HAP-1 (cell line): ENCODE results near the gene WDR81.
"Not testable (repeated sequence)": the region's sequence is repeated elsewhere in the genome, so short reads cannot be mapped to it uniquely, and the experiment has no call there.

Experiments used
- DNase-seq, 2 experiments: peaks; one replicate each; pipeline ENCODE4 v3.0.0-alpha.2; 2016 to 2020; ENCODE audit warnings: low spot score in 2 of 2
- H3K27me3 ChIP-seq: fragments of 250-450 bp; sonication (Bioruptor Pico); 2 replicates; pipeline ENCODE4 v1.5.1; 2020; ENCODE audit warnings: low read depth, mild to moderate bottlenecking, moderate library complexity
- H3K36me3 ChIP-seq: fragments of 250-450 bp; sonication (Bioruptor Pico); replicated peaks from 2 replicates; pipeline ENCODE4 v1.5.1; 2020; ENCODE audit warnings: mild to moderate bottlenecking
- H3K4me1 ChIP-seq: fragments of 250-450 bp; sonication (Bioruptor Pico); 2 replicates; pipeline ENCODE4 v1.5.1; 2020; ENCODE audit warnings: mild to moderate bottlenecking
- H3K4me3 ChIP-seq: fragments of 250-450 bp; sonication (Bioruptor Pico); 2 replicates; pipeline ENCODE4 v1.5.1; 2020; ENCODE audit warnings: mild to moderate bottlenecking, moderate library complexity
- H3K9me3 ChIP-seq: fragments of 250-450 bp; sonication (Bioruptor Pico); 2 replicates; pipeline ENCODE4 v1.5.1; 2020; ENCODE audit warnings: mild to moderate bottlenecking, moderate library complexity
- in situ Hi-C: fragments of 300-500 bp; cut with MboI; formaldehyde crosslinking; loops from 3 replicates; pipeline ENCODE4 v1.14.3; 2020; ENCODE audit warnings: low sequenced_read_pairs, inconsistent platforms, mixed read lengths

WDR81 gene

DNA sequence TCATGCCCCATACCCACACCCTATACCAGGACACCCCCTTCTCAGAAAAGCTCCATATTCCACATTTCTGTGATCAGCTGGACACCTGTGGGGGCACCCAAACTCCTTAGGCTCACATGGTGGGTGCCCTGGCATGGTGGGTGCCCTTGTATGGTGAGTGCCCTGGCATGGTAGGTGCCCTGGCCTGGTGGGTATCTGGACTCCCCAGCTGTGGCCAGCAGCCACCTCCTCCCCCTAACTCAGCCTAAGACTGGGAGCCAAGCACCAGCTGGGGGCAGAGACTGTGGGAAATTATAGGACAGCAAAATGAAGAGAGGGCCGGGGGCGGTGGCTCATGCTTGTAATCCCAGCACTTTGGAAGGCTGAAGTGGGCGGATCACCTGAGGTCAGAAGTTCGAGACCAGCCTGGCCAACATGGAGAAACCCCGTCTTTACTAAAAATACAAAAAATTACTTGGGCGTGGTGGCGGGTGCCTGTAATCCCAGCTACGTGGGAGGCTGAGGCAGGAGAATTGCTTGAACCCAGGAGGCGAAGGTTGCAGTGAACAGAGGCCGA, 15.6 kb upstream of the WDR81 start:
- H3K4me1 ChIP-seq, DNase-seq, H3K4me3 ChIP-seq, H3K27me3 ChIP-seq, H3K36me3 ChIP-seq, H3K9me3 ChIP-seq, in situ Hi-C loops: not testable (repeated sequence)

DNA sequence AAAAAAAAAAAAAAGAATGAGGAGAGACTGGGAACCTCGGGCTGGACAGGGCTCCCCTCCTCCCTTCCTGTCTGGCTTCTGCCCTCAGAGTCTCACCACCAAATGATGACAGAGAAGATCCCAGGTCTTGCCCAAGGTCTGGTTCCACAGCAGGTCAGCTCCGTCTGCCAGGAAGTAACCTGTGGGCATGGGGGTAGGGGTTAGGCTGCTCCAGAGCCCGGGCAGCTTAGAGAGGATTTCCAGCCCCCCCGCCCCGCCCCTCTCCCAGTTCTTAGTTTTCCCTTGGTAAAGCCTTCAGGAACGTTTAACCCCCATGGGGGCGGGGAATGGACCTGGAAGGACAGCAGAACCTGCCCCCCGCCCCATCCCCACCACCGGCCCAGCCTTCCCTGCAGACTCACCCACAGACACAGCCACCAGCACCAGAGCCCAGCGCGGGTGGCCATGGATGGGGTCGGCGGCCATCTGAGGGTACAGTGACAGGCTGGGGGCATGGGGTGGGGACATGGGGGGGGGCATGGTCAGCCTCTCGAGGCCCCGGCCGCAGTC, 15.0 kb upstream of the WDR81 start:
- peaks cover 9% of the 10 kb centered on the region for H3K36me3 ChIP-seq
- peak overlapping the region; percentile 55 for H3K4me3 ChIP-seq
- in situ Hi-C loops: no loop called here
- H3K9me3 ChIP-seq: no peaks in the 10 kb centered on the region
- peaks cover 9% of the 10 kb centered on the region for H3K4me1 ChIP-seq
- no peaks in the 10 kb centered on the region; the same call in 1 of the 2 replicates for H3K27me3 ChIP-seq
- peak in 1 of 2 experiments; percentile 31 for DNase-seq

DNA sequence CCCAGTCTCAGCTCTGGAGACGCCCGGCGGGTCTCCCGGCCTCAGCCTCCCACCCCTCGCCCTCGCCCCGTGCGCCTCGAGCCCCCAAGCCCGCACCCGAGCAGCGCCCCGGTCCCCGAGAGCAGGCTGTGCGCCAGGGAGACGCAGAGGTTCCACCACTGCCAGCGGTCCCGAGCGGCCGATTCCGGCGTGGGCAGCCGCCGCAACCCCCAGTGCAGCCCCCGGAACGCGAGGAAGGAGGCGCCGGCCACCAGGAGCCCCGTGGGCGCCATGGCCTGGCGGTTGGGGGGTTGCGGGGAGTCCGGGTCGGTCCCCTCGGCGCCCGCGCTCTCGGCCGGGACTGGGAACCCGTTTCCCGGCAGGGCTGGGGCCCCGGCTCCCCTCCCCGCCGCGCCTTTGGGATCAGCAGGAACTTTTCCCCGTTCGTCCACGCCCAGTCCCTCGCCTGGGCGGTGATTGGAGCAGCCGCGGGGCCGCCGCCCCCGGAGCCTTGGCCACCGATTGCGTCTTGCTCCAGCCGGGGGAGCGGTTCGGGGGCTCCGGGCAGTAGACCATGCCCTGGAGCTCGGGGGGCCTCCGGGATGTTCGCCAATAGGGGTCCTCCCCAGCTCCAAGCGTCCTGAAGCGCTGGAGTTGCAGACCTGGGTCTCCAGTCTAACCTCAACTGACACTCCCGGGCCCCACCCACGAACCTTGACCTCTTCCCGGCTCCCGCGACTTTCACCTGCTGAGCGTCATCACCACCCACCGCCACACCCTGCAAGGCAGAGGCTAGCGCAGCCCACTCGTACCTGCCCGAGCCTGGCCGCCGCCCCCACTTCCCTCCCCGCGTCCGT, 14.3 kb upstream of the WDR81 start, which contains the start of gene TLCD2:
TLCD2 (minus strand) TSS at position 407 of the 836 bp plus-strand sequence; CDS start at position 272, 135 bp downstream.
- DNase-seq: peak; percentile 64 to 83
- Histone ChIP-seq H3K9me3 (no peaks in the 10 kb centered on the region), H3K4me1 (peaks cover 14% of the 10 kb centered on the region), H3K4me3 (peak within 1 kb of the TSS; percentile 55), H3K27me3 (no peaks in the 10 kb centered on the region), H3K36me3 (peaks cover 9% of the 10 kb centered on the region)
- in situ Hi-C loops: loop anchor here (10.0 kb wide), 1 partner anchor 325 kb away; the partner anchor contains the start of gene DPH1

DNA sequence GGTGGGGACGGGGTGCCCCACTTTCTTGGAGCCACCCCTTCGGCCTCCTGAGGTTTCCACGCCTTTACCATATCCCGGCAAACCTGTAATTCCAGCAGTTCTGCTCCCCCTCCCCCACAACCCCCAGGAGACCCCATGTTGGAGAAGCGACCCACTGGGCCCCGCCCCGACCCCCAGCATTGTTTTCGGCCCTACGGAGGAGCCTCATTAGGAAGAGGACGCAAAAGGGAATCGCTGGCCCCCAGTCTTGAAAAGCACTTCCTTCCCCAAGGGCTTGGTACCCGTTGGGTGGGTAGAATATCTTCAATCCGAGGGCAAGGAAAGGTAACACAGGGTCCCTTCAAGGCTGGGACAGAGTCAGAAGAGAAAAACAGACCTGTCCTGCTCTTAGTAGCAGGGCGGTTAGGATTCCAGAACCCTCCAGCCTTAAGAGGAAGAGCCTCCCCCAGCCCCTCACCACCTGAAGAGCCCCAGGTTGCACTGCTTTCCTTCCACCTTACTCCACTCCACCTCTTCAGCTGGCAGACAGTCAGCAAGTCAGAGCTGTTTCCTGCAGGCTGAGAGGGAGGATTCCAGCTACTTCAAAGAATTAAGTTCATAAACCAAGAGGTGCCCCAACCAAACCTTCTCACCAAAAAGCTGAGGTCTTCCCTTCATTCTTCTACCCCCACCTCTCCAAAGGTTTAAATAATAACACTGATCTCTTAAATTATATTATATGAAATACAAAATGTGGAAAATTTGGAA, 13.5 kb upstream of the WDR81 start:
- no peaks in the 10 kb centered on the region for H3K27me3 ChIP-seq
- no peak for DNase-seq
- peaks cover 14% of the 10 kb centered on the region for H3K4me1 ChIP-seq
- in situ Hi-C loops: loop anchor here (10.0 kb wide), 1 partner anchor 324 kb away; the partner anchor contains the start of gene DPH1
- H3K36me3 ChIP-seq: peaks cover 9% of the 10 kb centered on the region
- no peaks in the 10 kb centered on the region for H3K9me3 ChIP-seq
- H3K4me3 ChIP-seq: peak overlapping the region; percentile 55

DNA sequence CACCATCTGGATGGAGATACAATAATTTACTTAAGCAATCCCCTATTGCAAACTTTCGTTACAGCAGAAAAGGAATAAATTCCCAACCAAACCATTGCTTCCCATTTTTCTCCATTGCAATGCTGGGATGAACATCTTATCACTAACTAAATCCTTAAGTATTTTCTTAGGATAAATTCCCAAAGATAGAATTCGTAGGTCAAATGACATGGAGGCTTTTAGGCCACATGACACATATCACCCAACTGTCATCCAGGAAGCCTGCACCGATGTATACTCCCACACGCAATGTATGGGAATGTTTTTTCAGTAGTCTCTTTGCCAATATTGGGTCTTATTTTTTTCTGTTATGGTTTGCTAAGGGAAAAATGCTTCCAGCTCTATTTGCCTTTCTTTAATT, 12.7 kb upstream of the WDR81 start:
- Histone ChIP-seq H3K9me3 (no peaks in the 10 kb centered on the region), H3K27me3 (no peaks in the 10 kb centered on the region), H3K4me3 (no peak overlapping the region), H3K36me3 (peaks cover 9% of the 10 kb centered on the region), H3K4me1 (peaks cover 14% of the 10 kb centered on the region)
- no peak for DNase-seq
- in situ Hi-C loops: loop anchor here (10.0 kb wide), 1 partner anchor 323 kb away; the partner anchor contains the start of gene DPH1

DNA sequence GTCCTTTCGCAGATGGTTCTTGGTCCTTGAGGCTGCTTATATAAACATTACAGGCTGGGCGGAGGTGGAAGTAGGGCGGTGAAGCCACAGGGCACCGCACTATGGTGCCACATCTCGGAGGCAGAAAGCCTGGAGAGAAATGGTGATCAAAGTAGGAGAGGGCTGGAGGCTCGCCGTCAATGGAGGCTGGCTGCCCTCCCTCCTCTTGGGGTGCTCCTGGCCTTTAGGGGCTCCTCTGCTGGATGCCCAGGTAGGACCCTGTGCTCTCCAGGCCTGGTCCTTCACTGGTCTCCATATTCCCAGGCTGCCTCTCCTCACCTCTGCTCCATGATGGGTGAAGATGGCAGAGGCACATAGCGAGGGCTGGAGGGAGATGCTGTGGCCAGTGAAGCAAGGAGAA, 12.2 kb upstream of the WDR81 start:
- Histone ChIP-seq H3K9me3 (no peaks in the 10 kb centered on the region), H3K27me3 (no peaks in the 10 kb centered on the region), H3K36me3 (peaks cover 9% of the 10 kb centered on the region), H3K4me1 (peaks cover 14% of the 10 kb centered on the region), H3K4me3 (no peak overlapping the region)
- DNase-seq: no peak
- in situ Hi-C loops: loop anchor here (10.0 kb wide), 1 partner anchor 323 kb away; the partner anchor contains the start of gene DPH1

DNA sequence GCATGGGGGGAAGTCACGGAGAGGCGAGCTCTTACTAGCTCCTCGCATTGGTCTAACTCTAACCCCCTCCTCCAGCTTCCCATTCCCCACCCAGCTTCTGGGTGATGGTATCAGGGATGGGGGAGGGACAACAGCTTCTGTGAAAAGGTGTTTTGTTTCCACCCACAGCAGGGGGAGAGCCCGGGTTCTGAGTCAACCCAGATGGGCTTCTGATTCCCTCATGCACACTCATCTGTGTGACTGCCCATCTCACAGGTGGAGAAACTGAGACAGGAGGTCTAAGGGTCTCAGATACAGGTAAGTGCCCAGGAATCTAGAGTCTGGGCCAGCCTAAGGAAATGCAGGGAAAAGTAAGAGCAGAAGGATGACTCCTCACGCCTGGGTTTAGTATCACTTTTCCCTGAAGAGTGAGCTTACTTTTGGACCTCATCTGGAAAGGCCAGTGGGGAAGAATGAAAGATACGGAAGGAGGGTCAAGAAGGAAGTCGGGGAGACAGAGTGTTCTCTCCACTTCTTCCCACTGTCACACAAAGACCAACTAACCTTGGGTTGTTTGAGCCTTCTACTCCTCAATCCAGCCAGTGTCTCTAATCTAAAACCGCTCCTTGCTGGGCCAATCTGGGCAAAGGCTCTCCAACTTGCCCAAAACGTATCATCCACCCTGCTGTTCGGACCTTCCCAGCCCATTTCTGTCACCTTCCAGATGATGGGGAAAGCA, 11.2 kb upstream of the WDR81 start:
- no peak for DNase-seq
- Histone ChIP-seq H3K36me3 (peaks cover 9% of the 10 kb centered on the region), H3K27me3 (no peaks in the 10 kb centered on the region), H3K4me3 (no peak overlapping the region), H3K4me1 (peaks cover 17% of the 10 kb centered on the region), H3K9me3 (no peaks in the 10 kb centered on the region)
- in situ Hi-C loops: loop anchor here (10.0 kb wide), 1 partner anchor 321 kb away; the partner anchor contains the start of gene DPH1

DNA sequence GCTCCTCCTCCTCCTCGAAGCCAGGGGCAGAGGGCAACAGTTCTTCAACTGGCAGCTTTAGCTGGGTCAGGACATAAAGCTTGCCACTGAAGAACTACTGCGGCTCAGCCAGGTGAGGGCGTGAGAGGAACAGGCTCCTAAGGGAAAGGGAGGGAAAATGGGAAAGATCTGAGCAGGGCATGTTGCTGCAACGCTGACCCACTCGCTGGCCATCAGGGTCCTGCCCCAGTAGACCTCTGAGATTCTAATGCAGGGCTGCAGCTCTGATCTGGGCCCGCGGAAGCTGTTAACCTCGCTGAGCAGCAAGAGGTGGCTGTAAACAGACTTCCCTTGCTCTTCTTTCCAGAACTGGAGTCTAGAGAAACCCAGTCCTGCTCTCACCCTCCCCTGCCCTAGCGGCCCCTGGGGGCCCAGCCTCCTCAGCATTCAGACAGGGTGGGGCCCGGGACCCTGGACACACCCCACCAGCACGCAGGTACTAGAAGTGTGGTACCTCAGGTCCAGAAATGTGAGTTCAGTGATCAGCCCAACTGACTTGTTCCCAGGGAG, 10.6 kb upstream of the WDR81 start:
- DNase-seq: peak; percentile 78 to 83
- Histone ChIP-seq H3K4me3 (peak overlapping the region; percentile 69), H3K27me3 (no peaks in the 10 kb centered on the region), H3K9me3 (no peaks in the 10 kb centered on the region), H3K4me1 (peaks cover 17% of the 10 kb centered on the region), H3K36me3 (peaks cover 9% of the 10 kb centered on the region)
- in situ Hi-C loops: loop anchor here (10.0 kb wide), 1 partner anchor 321 kb away; the partner anchor contains the start of gene DPH1

DNA sequence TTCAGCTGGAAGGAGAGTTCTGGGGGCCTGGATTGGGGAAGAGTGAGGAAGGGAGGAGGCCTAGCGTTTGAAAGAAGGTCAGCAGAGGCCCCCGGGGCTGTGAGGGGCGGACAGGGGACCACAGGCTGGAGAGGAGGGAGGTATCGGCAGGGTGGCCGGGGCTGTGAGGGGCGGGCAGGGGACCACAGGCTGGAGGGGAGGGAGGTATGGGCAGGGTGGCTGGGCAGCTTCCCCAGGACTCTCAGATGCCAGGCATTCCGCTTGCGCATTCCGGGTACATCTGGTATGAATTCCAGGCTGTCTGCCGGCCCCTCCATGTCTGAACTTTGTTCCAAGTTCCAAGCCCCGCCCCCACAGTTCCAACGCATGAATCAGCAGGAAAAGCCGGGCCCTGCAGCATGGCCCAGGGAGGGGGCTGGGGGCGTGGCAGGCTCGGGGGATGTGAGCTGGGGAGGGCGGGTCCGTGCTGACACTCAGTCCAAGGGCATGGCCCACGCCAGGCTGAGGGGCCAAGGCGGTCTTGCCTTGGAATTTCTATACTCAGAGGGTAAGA, 10.0 kb upstream of the WDR81 start:
- DNase-seq: peak; percentile 92 to 100
- H3K36me3 ChIP-seq: peaks cover 9% of the 10 kb centered on the region
- in situ Hi-C loops: loop anchor here (10.0 kb wide), 1 partner anchor 320 kb away; the partner anchor contains the start of gene DPH1
- peaks cover 17% of the 10 kb centered on the region for H3K4me1 ChIP-seq
- H3K9me3 ChIP-seq: no peaks in the 10 kb centered on the region
- H3K4me3 ChIP-seq: peak overlapping the region; percentile 69
- no peaks in the 10 kb centered on the region for H3K27me3 ChIP-seq

DNA sequence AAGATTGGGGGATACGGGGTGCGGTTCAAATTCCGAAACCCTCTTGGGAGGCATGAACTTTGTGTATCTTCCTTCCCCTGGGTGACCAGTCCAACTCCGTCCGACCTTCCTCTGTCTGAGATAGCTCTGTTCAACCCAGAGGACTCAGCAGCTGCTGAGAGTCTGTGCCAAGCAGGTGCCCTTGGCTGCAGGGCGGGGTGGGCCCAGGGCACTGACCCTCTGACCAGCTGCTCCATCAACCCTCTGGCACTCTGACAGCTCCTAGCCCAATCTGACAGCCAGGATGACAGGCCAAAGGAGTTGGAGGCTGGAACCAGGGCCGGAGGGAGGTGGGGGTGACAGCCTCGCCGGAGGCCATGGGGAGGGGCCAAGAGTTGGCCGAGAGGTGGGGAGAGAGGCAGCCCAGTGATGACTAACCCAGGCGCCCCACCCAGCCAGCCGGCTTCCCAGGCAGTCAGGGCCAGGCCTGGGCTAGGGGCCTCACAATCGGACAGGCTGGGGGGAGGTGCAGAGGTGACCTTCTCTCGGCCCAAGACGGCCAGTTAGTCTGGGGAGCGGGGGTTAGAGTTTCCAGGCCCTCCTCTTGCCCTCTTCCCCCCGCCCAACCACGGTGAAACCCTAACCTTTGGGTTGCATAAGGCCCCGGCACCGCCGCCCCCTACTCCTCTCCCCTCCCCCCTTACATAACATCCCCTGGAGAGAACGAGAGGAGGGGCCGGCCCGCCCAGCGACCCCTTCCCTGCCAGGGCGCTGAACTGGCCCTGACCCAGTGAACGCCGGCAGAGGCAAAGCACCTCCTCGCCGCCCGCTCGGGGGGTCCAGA, 9.3 kb upstream of the WDR81 start:
- Histone ChIP-seq H3K36me3 (peaks cover 9% of the 10 kb centered on the region), H3K4me1 (peaks cover 17% of the 10 kb centered on the region), H3K4me3 (peak overlapping the region; percentile 69), H3K27me3 (no peaks in the 10 kb centered on the region), H3K9me3 (no peaks in the 10 kb centered on the region)
- peak; percentile 49 to 85 for DNase-seq
- in situ Hi-C loops: loop anchor here (10.0 kb wide), 1 partner anchor 320 kb away; the partner anchor contains the start of gene DPH1

DNA sequence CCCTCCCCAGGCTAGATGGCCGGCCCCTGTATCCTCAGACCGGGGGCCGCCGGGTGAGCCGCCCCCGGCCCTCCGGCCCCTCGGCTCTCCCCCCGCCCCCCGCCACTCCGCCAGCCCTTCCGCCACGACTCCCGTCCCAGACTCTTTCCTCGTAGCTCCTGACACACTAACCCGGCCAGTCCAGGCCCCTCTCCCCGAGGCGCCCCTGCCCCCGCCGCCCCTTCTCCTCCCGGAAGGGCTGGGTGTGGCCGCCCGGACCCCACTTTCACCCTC, 8.8 kb upstream of the WDR81 start:
- peaks cover 9% of the 10 kb centered on the region for H3K36me3 ChIP-seq
- peak overlapping the region; percentile 69 for H3K4me3 ChIP-seq
- no peak for DNase-seq
- no peaks in the 10 kb centered on the region for H3K9me3 ChIP-seq
- no peaks in the 10 kb centered on the region for H3K27me3 ChIP-seq
- in situ Hi-C loops: loop anchor here (10.0 kb wide), 1 partner anchor 319 kb away; the partner anchor contains the start of gene DPH1
- peaks cover 17% of the 10 kb centered on the region for H3K4me1 ChIP-seq
